PC-9 (cell line): Measurements from ENCODE around the gene FAM72A. TPM values are rescaled to one million over a fixed set of nuclear protein-coding genes. Genes with fewer than 3 reads are reported as not detected.
A peak's percentile ranks its signal among the peaks of the same experiment; 100 is the strongest.
"Not testable (repeated sequence)": the region's sequence is repeated elsewhere in the genome, so short reads cannot be mapped to it uniquely, and the experiment has no call there.

Experiments
- BruUV-seq: library from RNA; stranded (reverse); fragments of 400-500 nt; replicated peaks from 2 replicates; lab custom pipeline; 2021; lab: Mats Ljungman, UMichigan
- CTCF ChIA-PET: fragments of 300-600 bp; sonication (Branson Sonifier 250); formaldehyde crosslinking; loops from one replicate; lab custom pipeline; 2022; ENCODE audit warnings: antibody characterized with exemption; lab: Charles Lee
- POLR2A ChIA-PET: fragments of 300-600 bp; sonication (Branson Sonifier 250); formaldehyde crosslinking; loops from one replicate; lab custom pipeline; 2022; ENCODE audit warnings: antibody characterized with exemption; ENCODE audit not compliant: unreplicated experiment; lab: Charles Lee
- DNase-seq, 2 experiments: peaks; one replicate each; pipeline versions ENCODE4 v3.0.0 to v3.0.0-alpha.2; 2015 to 2022; ENCODE audit warnings: mixed read lengths in 1 of 2
- H2AFZ ChIP-seq: fragments of 200-600 bp; sonication (generic); 2 replicates; pipeline ENCODE4 v1.8.1; 2017; ENCODE audit warnings: antibody characterized with exemption
- H3F3A ChIP-seq: fragments of 200-600 bp; sonication (generic); 2 replicates; pipeline ENCODE4 v1.8.1; 2017; ENCODE audit warnings: antibody characterized with exemption, mild to moderate bottlenecking, low read depth; ENCODE audit not compliant: insufficient read depth
- H3K27ac ChIP-seq: fragments of 200-600 bp; sonication (generic); 2 replicates; pipeline ENCODE4 v1.6.1; 2016; ENCODE audit warnings: mixed run types
- H3K27me3 ChIP-seq: fragments of 200-600 bp; sonication (generic); 2 replicates; pipeline ENCODE4 v1.6.1; 2016; ENCODE audit warnings: low read depth, mixed run types; ENCODE audit not compliant: insufficient read depth
- H3K36me3 ChIP-seq: fragments of 200-600 bp; sonication (generic); 2 replicates; pipeline ENCODE4 v1.6.1; 2016; ENCODE audit warnings: low read depth, mixed run types
- H3K4me1 ChIP-seq: fragments of 200-600 bp; sonication (generic); replicated peaks from 2 replicates; pipeline ENCODE4 v1.6.1; 2016; ENCODE audit warnings: mixed run types; ENCODE audit not compliant: insufficient read depth
- H3K4me2 ChIP-seq: fragments of 200-600 bp; sonication (generic); 2 replicates; pipeline ENCODE4 v1.6.1; 2017; ENCODE audit warnings: mixed run types
- H3K4me3 ChIP-seq: fragments of 200-600 bp; sonication (generic); 2 replicates; pipeline ENCODE4 v1.6.1; 2016; ENCODE audit warnings: mixed run types
- H3K79me2 ChIP-seq: fragments of 200-600 bp; sonication (generic); 2 replicates; pipeline ENCODE4 v1.6.1; 2017; ENCODE audit warnings: low read depth, mixed run types
- H3K9me2 ChIP-seq: fragments of 200-600 bp; sonication (generic); 2 replicates; pipeline ENCODE4 v1.8.1; 2017; ENCODE audit warnings: mild to moderate bottlenecking; ENCODE audit not compliant: insufficient read depth
- H3K9me3 ChIP-seq: fragments of 200-600 bp; sonication (generic); 2 replicates; pipeline ENCODE4 v1.8.1; 2016; ENCODE audit warnings: low read depth; ENCODE audit not compliant: insufficient read depth
- H4K20me1 ChIP-seq: fragments of 200-600 bp; sonication (generic); 2 replicates; pipeline ENCODE4 v1.8.1; 2017; ENCODE audit not compliant: insufficient read depth
- intact Hi-C: fragments of 100-400 bp; cut with micrococcal nuclease; formaldehyde crosslinking; loops from one replicate; pipeline ENCODE4 v1.10.0; 2022; ENCODE audit not compliant: unreplicated experiment
- total RNA-seq: library from RNA; stranded (reverse); gene quantifications from 2 replicates; pipeline ENCODE4 v1.2.3, GENCODE V29; 2021
- TF ChIP-seq, protein P1 (sequence below): fragments of 200-600 bp; sonication (generic); conservative IDR thresholded peaks from 2 replicates; pipeline ENCODE4 v1.6.1; 2017; ENCODE audit warnings: mixed run types, antibody characterized with exemption, mild to moderate bottlenecking, moderate library complexity

FAM72A gene
- total RNA-seq, 1 experiment from 2014 or later: 20.0 TPM

- peak overlapping the region; percentile 33 for H3K27ac ChIP-seq
- H3K4me3 ChIP-seq, H4K20me1 ChIP-seq, H2AFZ ChIP-seq, H3K9me3 ChIP-seq, H3K36me3 ChIP-seq, POLR2A ChIA-PET, H3K27me3 ChIP-seq, H3K79me2 ChIP-seq, CTCF ChIA-PET, intact Hi-C loops, H3K9me2 ChIP-seq, BruUV-seq: not testable (repeated sequence)
- H3K4me1 ChIP-seq: peaks cover 32% of the 10 kb centered on the region
- peaks cover 12% of the 10 kb centered on the region for H3F3A ChIP-seq
- peak; percentile 36 to 86 for DNase-seq
- peak overlapping the region; percentile 42 for H3K4me2 ChIP-seq
Measured at GRCh38 chr1:206178061-206178989, 24.3 kb downstream of the FAM72A start.

DNA sequence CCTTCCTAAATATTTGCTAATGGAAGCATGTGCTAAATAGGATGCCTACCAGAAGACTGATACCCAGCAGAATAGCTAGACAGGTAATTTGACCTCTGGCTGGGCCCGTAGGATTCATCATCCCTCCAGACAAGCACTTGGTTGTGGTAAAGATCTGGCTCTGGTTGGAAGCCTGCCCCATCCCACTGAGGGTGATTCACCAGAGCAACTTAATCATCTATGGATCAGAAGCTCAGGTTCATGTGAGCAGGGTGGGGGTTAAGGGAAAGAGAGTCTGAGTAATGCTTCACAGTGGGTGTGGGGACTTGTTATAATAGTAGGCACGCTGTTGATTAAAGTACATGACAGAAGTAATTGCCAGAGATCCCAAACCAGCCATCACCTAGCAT lies 26.5 kb downstream of the FAM72A start:
- POLR2A ChIA-PET, H3K4me2 ChIP-seq, H3K9me3 ChIP-seq, H3K4me3 ChIP-seq, BruUV-seq, H4K20me1 ChIP-seq, H2AFZ ChIP-seq, H3K36me3 ChIP-seq, intact Hi-C loops, H3K9me2 ChIP-seq, H3K79me2 ChIP-seq, H3K27ac ChIP-seq, CTCF ChIA-PET, H3K27me3 ChIP-seq: not testable (repeated sequence)
- Histone ChIP-seq H3K4me1 (peaks cover 32% of the 10 kb centered on the region), H3F3A (peaks cover 12% of the 10 kb centered on the region)
- peak in 1 of 2 experiments; percentile 78 for DNase-seq

GRCh38 chr1:206175459-206176113 lies 27.1 kb downstream of the FAM72A start:
- POLR2A ChIA-PET, H3K9me2 ChIP-seq, CTCF ChIA-PET, H3K27me3 ChIP-seq, H3K36me3 ChIP-seq, intact Hi-C loops, H2AFZ ChIP-seq, H4K20me1 ChIP-seq, H3K9me3 ChIP-seq, H3K4me3 ChIP-seq, BruUV-seq, H3K79me2 ChIP-seq: not testable (repeated sequence)
- H3K27ac ChIP-seq: peak overlapping the region; percentile 42
- peak overlapping the region; percentile 27 for H3K4me2 ChIP-seq
- peaks cover 12% of the 10 kb centered on the region for H3F3A ChIP-seq
- H3K4me1 ChIP-seq: peaks cover 32% of the 10 kb centered on the region
- DNase-seq: peak; percentile 4 to 67
- TF ChIP-seq, protein P1, sequence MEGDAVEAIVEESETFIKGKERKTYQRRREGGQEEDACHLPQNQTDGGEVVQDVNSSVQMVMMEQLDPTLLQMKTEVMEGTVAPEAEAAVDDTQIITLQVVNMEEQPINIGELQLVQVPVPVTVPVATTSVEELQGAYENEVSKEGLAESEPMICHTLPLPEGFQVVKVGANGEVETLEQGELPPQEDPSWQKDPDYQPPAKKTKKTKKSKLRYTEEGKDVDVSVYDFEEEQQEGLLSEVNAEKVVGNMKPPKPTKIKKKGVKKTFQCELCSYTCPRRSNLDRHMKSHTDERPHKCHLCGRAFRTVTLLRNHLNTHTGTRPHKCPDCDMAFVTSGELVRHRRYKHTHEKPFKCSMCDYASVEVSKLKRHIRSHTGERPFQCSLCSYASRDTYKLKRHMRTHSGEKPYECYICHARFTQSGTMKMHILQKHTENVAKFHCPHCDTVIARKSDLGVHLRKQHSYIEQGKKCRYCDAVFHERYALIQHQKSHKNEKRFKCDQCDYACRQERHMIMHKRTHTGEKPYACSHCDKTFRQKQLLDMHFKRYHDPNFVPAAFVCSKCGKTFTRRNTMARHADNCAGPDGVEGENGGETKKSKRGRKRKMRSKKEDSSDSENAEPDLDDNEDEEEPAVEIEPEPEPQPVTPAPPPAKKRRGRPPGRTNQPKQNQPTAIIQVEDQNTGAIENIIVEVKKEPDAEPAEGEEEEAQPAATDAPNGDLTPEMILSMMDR: 0 out of 2 replicates have a peak, but pooled peaks have one; percentile 17

DNA sequence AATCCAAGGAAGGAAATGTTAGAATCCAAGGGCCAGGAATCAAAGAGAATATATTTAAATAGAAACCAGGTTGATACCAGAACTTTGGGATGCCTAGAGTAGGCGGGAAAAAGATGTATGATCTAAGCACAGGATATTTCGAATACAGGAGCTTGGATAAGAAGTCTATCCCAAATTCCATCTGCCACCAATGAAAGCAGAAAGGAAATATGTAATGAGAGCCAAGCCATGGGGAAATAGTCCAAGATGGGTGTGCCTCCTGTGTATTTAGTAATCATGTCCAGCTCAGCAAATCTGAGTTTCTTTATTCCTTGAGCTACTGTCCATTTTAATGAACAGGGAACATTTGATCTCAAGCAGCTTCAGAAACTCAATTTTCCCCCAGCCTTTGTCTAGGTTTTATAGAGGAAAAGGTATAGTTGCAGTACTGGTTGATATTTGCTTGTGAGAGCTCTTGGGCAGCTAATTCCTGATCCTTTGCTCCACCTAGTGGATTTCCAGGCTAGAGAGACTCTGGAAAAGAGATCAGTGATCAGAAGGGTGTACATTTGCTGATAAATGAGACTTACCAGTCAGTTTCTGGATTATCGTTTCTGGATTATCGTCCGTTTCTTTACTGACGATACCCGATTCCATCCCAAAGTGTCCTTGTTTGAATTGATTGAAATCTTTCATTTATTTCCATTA lies 28.3 kb downstream of the FAM72A start:
- CTCF ChIA-PET, H3K9me2 ChIP-seq, H3K79me2 ChIP-seq, H3K9me3 ChIP-seq, DNase-seq, H3K4me3 ChIP-seq, H3F3A ChIP-seq, H2AFZ ChIP-seq, POLR2A ChIA-PET, H3K27ac ChIP-seq, BruUV-seq, H3K36me3 ChIP-seq, H3K27me3 ChIP-seq, intact Hi-C loops, H4K20me1 ChIP-seq, H3K4me2 ChIP-seq: not testable (repeated sequence)
- H3K4me1 ChIP-seq: peaks cover 28% of the 10 kb centered on the region
- TF ChIP-seq, protein P1: peak; percentile 34; the same call in 1 of the 2 replicates

DNA sequence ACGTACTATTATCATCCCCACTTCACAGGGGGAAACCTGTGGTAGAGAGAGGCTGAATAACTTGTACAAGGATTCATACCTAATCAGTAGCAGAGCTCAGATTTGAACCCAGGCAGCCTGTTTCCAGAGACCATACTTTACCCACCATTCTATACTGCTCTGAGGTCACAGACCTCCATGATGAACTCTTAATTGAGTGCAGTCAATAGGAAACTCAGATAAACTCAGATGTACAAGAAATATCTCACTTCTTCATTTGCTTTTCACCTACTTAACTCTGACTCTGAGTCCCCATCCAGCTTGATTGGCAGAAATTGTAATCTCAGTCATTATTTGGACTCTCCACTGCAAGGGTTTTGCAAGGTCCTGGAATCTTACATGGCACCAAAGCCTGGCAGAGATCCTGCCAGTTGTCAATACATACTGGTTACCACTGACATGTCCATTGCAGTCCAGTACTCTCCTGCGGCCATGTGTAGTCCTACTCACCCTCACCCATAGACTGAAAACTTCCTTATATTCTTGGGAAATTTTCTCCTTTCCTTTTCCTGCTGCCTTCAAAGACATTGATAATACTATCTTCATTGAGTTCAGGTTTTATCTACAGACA lies 29.4 kb downstream of the FAM72A start:
- H3K36me3 ChIP-seq, H4K20me1 ChIP-seq, CTCF ChIA-PET, H3K27ac ChIP-seq, H3K4me3 ChIP-seq, H3K9me3 ChIP-seq, H3F3A ChIP-seq, BruUV-seq, H2AFZ ChIP-seq, POLR2A ChIA-PET, H3K27me3 ChIP-seq, H3K9me2 ChIP-seq, intact Hi-C loops, H3K79me2 ChIP-seq, H3K4me2 ChIP-seq, DNase-seq: not testable (repeated sequence)
- peaks cover 19% of the 10 kb centered on the region for H3K4me1 ChIP-seq
